NCI-H1417 treated with DMSO at 0.1 percent for 48 hours (cell line): ENCODE results near the gene TUBAL3.
"Not testable (repeated sequence)": the region's sequence is repeated elsewhere in the genome, so short reads cannot be mapped to it uniquely, and the experiment has no call there.

Experiments used
- DNase-seq: peaks from one replicate; lab custom pipeline; 2025; lab: John Stamatoyannopoulos, UW

The TUBAL3 gene

DNA sequence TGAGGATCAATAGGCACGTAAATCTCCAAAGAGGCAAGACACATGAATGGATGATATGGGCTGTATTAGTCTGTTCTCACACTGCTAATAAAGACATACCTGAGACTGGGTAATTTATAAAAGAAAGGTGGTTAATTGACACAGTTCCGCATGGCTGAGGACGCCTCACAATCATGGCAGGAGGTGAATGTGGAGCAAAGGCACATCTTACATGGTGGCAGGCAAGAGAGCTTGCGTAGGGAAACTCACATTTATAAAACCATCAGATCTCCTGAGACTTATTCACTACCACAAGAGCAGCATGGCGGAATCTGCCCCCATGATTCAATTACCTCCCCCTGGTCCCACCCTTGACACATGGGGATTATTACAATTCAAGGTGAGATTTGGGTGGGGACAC is 25.4 kb downstream of the TUBAL3 start:
- DNase-seq, result not testable (repeated sequence)

DNA sequence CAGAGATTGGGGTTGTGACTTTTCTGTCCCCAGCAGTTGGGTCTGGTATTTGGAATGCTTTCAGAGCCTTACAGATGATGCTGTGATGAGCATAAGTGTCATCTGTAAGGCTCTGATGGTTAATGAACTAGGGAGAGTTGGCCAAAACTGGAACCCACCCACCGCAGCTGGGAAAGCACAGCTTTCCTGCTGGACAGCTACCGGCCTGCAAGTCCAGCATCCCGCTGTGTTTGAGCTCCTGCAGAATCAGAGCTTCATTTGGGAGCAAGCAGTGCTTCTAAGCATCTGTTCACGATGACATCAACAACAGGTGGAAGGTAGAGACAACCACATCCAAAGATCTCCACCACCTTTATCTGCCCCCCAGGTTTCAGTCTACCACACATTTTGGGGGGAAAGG is 28.2 kb downstream of the TUBAL3 start:
- DNase-seq, result no peak

DNA sequence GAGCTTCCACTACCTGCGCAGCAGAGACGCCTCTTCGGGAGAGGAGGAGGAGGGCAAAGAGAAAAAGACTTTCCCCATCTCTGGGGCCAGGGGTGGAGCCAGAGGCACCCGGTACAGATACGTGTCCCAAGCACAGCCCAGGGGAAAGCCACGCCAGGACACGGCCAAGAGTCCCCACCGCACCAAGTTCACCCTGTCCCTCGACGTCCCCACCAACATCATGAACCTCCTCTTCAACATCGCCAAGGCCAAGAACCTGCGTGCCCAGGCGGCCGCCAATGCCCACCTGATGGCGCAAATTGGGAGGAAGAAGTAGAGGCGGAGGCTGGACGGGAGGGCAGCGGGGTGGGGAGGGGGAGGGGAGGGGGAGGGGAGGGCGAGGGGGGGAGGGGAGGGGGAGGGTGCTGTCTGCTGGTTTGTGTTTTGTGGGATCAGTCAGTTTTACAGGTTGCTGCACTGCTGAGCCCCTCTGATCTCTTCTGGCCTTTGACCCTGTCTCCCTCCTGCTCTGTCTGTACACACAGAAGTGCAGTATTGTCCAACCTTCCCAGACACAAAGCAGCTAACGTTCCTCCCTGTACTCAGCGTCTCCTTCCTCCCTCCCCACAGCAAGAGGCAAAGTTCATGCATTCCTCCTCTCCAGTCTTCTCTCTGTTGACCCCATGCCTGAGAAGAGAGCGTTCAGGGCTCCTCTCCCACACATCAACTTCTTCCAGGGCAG is 30.6 kb downstream of the TUBAL3 start:
- no peak for DNase-seq

DNA sequence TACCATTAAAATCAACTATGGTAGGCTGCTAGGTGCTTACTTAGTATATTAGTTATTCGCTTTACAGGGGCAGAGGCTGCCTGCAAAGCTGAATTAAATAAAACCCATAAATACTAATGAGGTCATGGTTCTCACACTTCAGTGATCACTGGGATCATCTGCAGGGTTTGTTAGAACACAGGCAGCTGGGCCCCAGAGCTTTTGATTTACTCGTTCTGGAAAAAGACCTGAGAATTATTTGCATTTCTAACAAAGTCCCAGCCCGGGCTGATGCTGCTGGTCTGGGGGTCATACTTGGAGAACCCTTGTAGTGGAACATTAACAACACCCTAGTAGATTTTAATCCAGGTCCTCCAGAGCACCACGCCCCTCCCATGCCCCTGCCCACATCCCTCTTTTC is 31.3 kb downstream of the TUBAL3 start:
- no peak for DNase-seq

DNA sequence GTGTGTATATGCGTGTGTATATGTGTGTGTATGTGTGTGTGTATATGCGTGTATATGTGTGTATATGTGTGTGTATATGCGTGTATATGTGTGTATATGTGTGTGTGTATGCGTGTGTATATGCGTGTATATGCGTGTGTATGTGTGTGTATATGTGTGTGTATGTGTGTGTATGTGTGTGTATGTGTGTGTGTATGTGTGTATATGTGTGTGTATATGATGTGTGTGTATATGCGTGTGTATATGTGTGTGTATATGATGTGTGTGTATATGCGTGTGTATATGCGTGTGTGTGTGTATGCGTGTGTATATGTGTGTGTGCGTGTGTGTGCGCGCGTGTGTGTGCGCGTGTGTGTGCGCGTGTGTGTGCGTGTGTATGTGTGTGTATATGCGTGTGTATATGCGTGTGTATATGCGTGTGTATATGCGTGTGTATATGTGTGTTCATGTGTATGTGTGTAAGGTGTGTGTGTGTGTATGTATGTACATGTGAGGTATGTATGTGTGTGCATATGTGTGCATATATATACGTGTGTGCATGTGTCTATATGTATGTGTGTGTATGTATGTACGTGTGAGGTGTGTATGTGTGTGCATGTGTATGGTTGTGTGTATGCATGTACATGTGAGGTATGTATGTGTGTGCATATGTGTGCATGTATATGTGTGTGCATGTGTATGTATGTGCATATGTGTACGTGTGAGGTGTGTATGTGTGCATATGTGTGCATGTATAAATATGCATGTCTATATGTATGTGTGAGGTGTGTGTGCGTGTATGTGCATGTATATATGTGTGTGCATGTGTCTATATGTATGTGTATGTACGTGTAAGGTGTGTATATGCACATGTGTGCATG is 33.9 kb downstream of the TUBAL3 start:
- DNase-seq, result no peak

DNA sequence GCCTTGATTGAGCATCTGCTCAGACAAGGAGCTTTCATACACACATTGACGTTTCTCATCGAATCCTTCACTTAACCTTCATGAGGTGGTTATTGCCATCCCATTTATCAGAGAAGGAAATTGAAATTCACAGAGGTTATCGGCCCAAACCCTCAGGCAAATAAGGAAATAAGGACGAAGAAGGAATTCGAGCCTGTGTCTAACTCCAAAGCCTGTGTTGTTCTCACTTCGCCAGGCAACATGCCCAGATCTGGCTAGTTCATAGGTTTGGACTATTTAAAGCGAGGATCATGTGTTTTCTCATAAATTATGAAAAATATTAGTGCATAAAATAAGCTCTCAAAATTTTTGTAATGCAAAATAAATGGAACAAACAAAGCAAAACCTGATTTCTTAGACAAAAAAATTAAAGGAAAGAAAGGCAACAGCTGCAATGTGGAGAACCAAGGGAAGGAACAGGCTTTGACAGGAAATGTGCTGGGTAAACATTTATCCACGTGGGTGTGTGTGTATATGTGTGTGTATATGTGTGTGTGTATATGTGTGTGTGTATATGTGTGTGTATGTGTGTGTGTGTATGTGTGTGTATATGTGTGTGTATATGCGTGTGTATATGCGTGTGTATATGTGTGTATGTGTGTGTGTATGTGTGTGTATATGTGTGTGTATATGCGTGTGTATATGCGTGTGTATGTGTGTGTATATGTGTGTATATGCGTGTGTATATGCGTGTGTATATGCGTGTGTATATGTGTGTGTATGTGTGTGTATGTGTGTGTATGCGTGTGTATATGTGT is 35.1 kb downstream of the TUBAL3 start:
- no peak for DNase-seq

DNA sequence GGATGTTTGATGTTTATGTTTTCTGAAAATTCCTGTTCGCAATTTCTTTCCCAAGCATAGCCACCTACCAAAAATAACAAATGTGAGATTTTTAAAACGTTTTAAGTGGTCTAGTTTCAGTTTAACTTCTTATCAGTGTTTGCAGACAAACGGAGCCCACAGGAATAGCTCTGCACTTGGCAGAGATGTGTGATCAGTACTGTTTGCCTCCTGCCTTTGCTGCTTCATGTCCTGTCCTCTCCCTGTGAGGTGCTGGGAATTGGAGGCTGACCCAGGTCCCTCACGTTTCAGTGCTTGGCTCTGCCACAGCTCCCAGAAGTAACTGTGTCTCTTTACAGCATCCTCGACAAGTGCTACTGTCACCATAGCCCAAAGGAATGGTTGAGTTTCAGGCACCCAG is 38.7 kb downstream of the TUBAL3 start:
- DNase-seq, result no peak

DNA sequence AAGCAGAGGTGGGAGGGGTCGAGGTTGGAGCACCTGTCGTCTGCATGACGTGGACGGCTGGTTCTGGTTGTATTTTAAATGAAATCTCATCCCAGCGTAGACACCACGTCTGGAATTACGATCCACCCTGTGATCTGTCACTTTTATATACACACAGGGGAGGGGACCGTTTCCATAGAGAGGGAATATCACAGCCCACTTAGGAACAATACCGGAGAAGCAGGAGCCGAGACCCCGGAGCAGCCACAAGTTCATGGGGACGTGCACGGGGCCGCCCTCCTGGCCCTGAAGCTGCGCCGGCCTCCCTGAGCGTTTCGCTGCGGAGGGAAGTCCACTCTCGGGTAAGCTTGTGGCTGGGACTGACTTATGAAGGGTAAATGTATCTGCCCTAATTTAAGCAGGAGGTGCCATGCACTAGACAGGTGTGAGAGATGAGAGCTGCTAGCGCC is 39.7 kb downstream of the TUBAL3 start, which contains the start of gene UCN3:
Gene UCN3 (plus strand): TSS at position 77 of the 449 bp plus-strand sequence. CDS start 8,755 bp downstream, outside the sequence.
- no peak for DNase-seq

DNA sequence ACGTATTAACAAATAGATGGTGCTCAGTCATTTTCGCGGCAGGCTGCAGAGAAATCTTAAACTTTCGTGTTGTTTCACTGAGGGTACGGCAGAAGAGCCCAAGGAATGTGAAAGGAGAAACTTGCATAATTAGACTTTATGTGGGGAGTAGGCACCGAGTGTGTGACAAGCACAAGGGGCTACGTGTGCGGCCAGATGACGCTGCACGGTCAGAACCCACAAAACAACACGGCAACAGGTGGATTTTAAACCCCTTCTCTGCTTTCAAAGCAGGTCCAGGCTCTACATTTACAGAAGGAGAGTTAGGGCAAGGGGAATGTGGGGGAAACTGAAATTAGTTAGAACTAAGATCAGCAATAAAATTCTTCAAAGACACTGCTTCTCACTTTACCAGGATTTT is 40.3 kb downstream of the TUBAL3 start:
- no peak for DNase-seq

DNA sequence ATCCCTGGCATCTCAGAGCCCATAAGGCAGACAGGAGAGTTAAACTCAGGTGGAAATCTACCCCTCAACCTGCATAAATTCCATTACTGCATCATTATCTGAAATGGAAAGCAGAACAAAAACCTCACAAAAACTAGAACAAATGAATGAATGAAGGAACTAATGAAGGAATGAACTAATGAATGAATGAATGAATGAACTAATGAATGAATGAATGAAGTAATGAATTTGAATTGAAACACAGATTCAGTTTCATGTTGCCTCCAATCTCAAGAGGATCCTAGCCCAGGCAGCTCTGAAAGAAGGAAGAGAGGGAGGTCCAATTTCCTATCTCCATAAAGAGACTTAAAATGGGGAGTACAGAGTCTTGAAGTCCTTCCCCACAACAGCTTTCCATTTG is 41.8 kb downstream of the TUBAL3 start:
- no peak for DNase-seq

DNA sequence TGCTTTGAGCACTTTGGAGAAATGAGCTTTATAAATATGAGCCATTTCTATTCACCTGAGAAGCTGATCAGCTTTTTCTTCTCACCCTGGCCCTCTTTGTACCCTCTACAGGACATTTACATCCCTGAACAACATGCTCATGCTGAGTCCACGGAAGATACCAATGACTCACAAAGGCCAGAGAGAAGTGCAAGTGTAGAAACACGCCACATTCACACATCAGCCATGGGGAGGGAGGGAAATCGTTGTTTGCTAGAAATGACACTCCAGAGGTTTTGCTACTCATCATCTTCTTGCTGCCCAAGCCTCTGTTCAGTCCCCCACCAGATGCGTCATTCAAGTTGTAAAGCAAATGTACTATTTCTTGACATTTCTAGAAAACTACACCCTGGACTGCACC is 42.7 kb downstream of the TUBAL3 start:
- no peak for DNase-seq

DNA sequence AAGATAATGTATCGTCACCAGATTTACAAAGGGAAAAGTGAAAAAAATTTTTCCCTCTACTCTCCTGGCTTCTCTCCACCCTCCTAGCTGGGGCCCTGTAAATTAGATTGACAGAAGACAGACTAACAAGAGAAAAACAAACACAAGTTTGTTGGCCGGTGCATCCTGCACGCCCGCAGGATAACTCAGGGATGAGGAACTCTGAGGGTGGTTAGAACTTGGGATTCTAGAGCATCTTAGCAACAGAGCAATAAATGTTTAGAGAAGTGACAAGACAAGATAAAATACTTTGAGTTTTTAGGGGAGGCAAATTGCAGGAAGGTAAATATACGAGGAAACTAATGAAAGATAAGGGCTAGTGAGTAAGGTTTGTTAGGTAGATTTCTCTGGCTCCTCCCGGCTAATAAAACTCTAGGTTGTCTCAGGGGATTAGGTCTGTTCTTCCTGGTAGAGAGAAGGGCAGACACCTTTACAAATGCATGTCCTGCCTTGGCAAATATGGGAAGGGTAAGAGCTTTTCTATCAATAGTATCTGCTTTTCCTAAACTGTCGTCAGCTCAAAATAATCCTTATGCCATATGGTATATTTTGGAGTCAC is 44.2 kb downstream of the TUBAL3 start:
- DNase-seq, result no peak

DNA sequence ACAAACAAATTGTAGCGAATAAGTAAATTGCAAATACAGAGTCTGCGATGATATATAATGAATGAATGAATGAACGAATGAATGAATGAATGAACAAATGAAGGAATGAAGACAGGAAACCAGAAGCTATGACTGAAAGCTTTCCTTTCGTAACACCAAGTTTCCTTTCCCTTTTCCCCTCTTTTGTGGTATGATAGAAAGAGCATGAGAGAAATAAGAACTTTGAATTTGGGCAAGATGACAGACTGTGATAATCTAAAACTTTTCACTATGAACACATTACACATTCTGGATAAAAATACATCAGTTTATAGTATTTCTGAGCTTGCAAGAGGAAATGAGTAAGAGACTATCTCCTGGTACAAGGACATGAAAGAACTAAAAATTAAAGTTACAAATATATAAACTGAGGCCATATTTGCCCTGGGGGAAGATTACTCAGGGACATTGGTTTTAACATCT is 48.3 kb downstream of the TUBAL3 start:
- no peak for DNase-seq

DNA sequence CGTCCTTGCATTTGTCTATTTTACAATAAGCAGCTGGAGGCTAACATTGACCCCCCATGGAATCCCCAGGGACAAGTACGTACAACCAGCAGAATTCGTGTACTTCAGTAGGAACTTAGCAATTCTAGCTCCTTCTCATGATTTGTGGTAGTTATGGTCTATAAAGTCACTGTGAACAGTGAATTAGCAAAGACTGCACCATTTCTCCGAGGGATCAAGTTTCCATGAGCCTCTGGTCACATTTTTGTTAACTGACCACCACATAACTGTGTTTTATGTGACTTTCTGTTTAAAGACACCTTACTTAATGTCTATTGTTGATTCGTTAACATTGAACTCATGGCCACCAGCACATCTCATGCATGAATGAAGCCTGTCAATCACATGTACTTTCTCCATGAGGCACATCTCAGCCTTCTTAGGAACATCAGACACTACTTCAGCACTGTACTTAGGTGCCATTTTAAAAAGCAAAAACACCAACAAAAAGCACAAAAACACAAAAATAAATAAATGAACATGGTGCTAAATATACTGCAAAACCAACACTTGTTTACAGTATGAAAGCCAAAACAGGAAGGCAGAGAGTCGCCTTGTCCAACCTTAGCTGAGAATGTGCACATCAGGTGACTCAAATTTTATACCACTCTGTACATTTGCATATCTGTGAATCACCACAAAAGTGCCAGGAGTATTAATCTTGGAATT is 48.9 kb downstream of the TUBAL3 start:
- no peak for DNase-seq

DNA sequence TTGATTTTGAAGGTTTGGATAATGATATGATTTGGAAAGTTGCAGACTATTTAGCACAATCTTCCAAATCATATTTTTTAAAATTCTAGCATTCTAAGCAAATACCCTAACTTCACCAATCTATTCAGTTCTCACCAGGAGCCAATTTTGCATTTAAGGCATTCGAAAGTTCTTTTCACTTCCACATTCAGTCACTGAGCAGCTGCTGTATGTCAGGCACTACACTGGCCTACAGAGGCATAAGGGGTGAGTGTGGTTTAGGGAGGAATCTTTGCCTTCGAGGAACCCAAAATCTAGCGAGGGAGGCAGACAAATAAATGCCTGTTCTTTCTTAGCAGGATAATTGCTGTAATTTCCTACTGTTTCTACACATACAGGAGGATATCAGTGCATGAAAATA is 50.6 kb downstream of the TUBAL3 start:
- no peak for DNase-seq

DNA sequence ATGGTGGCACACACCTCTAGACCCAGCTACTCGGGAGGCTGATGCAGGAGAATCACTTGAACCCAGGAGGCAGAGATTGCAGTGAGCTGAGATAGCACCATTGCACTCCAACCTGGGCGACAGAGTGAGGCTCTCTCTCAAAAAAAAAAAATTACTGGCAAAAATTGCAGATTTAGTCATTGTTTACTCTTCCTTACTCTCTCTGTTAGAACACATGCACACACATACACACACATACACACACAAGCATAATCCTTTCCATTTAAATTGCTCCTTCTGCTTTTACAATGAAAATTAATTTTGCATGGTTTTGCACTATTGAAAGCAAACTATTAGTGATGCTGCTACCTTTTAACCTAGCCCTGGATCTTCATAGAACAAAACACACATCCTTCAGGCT is 55.3 kb downstream of the TUBAL3 start:
- no peak for DNase-seq

DNA sequence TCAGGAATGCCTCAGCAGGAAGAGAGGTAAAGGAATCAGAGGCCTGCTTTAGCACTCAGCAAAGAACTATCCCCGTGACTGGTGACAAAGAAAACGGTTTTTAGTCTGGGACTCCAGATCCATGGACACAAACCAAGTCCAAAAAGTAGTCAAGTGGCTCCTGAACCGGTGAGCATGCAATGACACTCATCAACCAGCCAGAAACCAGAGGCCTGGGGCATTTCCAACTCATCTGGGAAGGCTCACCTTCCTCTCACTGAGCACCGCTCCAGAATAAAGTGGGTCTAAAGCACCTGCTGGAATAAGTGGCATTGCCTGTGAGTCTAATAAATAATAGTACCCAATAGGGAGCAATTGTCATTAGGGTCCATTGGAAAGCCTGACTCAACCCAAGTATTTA is 57.7 kb downstream of the TUBAL3 start:
- no peak for DNase-seq

DNA sequence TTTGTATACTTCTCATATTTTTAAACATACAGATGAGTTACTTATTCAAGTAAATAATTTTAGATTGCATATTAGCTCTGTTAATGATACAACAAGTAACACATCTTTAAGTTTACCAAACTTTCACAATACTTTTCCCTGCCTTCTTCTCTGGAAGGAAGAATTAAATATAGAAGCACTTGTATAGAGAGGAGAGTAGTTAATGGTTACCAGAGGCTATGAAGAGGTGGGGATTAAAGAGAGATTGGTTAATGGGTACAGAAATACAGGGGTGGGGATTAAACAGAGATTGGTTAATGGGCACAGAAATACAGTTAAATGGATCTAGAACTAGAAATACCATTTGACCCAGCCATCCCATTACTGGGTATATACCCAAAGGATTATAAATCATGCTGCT is 59.9 kb downstream of the TUBAL3 start:
- no peak for DNase-seq

DNA sequence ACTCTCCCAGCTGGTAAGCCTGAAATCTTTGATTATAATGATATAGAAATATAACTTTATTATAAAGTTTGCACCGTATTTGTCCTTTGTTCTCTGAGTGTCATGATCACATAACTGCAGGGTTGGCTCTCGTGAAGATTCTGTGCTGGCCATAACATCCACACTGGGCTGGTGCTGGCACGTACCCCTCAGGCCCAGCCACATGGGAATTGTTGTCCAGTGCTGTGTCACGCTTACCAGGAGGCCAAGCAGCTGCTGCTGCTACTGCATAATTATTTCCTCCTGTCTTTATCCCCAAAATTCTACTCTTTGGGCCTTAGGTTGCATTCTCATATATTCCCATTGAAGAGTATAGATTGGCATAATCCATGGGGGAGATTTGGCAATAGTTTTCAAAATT is 60.6 kb downstream of the TUBAL3 start:
- DNase-seq, result no peak

DNA sequence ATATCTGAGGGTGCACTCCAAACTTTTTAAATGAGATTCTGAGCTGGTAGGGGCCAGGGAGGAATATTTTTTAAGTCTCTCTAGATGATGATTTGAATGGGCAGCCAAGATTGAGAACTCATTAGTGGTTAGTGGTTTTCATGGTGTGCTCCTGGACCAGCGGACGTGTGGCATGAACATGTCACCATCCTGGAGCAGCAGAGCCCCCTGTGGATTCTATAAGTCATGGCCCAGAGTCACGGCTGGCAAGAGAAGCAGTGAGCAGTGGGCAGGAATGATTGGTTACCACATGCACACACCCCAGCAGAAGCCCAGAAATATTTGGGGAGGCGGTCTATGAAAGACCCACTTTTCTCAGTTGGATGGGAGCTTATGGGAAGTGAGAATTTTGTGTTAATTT is 61.1 kb downstream of the TUBAL3 start:
- no peak for DNase-seq
